HEK293 (cell line): ENCODE results near the gene FLG2.

ENCODE experiments used
- CTCF ChIP-seq: fragments of 450-650 bp; formaldehyde crosslinking; IDR thresholded peaks from 2 replicates; pipeline ENCODE4 v1.5.1; 2016; ENCODE audit warnings: missing biosample characterization, missing genetic modification characterization
- IKZF3 ChIP-seq: fragments of 450-650 bp; IDR thresholded peaks from 2 replicates; pipeline ENCODE4 v1.5.0; 2018; ENCODE audit warnings: missing biosample characterization, mild to moderate bottlenecking, missing genetic modification characterization, moderate library complexity
- KLF16 ChIP-seq: fragments of 450-650 bp; formaldehyde crosslinking; IDR thresholded peaks from 2 replicates; pipeline ENCODE4 v1.5.1; 2017; ENCODE audit warnings: missing biosample characterization, missing genetic modification characterization
- YY1 ChIP-seq: fragments of 450-650 bp; formaldehyde crosslinking; IDR thresholded peaks from 2 replicates; pipeline ENCODE4 v1.5.1; 2018; ENCODE audit warnings: missing biosample characterization, missing genetic modification characterization
- ZFP41 ChIP-seq: fragments of 450-650 bp; formaldehyde crosslinking; IDR thresholded peaks from 2 replicates; pipeline ENCODE4 v1.5.1; 2016; ENCODE audit warnings: missing biosample characterization, missing genetic modification characterization, borderline replicate concordance
- ZNF510 ChIP-seq: fragments of 450-650 bp; formaldehyde crosslinking; IDR thresholded peaks from 2 replicates; pipeline ENCODE4 v1.5.1; 2018; ENCODE audit warnings: mild to moderate bottlenecking, missing genetic modification characterization, missing biosample characterization; ENCODE audit not compliant: insufficient replicate concordance
- ZNF555 ChIP-seq: fragments of 450-650 bp; formaldehyde crosslinking; conservative IDR thresholded peaks from 2 replicates; pipeline ENCODE4 v1.5.1; 2017; ENCODE audit warnings: missing biosample characterization, mild to moderate bottlenecking, missing genetic modification characterization, inconsistent platforms
- ZNF626 ChIP-seq: fragments of 450-650 bp; sonication (Bioruptor Pico); formaldehyde crosslinking; IDR thresholded peaks from 2 replicates; pipeline ENCODE4 v1.5.1; 2018; ENCODE audit warnings: missing biosample characterization, missing genetic modification characterization, inconsistent platforms
- ZSCAN23 ChIP-seq: fragments of 450-650 bp; formaldehyde crosslinking; IDR thresholded peaks from 2 replicates; pipeline ENCODE4 v1.5.1; 2016; ENCODE audit warnings: missing biosample characterization, missing genetic modification characterization

GRCh38 chr1:152335399-152335798 lies 24.4 kb downstream of the FLG2 start:
- TF ChIP-seq CTCF = no peak
- no peak for TF ChIP-seq ZFP41 (tag by site-specific recombination)
- no peak for TF ChIP-seq ZNF510 (tag by site-specific recombination)
- TF ChIP-seq ZNF626 (tag by site-specific recombination) = no peak
- no peak for TF ChIP-seq KLF16 (tag by site-specific recombination)
- TF ChIP-seq ZNF555 (tag by site-specific recombination) = no peak
- TF ChIP-seq YY1 (tag by site-specific recombination) = no peak
- TF ChIP-seq ZSCAN23 (tag by site-specific recombination) = no peak
- no peak for TF ChIP-seq IKZF3 (tag by site-specific recombination)
